Measurements from ENCODE around the gene METTL21A. TPM values are rescaled to one million over a fixed set of nuclear protein-coding genes. Genes with fewer than 3 reads are reported as not detected.

The METTL21A gene
- total and polyA plus RNA-seq, 2 donors (not counting 1 experiment from before 2014, with no cell fraction given) = 9.4 to 11.4 TPM

DNA sequence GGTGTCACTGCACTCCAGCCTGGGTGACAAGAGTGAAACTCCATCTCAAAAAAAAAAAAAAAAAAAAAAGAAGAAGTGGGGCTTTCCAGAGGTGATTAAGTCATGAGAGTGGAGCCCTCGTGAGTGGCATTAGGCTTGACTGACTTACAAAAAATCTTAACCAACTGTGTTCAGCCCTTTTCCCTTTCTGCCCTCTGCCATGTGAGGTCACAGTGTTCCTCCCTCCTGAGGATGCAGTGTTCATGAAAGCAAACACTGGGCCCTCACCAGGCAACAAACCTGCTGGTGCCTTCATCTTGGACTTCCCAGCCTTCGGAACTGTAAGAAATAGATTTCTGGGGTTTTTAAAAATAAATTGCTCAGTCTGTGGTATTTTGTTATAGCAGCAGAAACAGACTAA, 37.0 kb upstream of the METTL21A start:
- no peaks in the 10 kb centered on the region for H3K9me3 ChIP-seq (ENCODE audit: control insufficient read depth, insufficient read depth, low read depth, low read length)
- H2AFZ ChIP-seq (ENCODE audit: low read length) = no peak overlapping the region
- H3K4me2 ChIP-seq (ENCODE audit: extremely low read depth, insufficient read depth, low read length) = no peak overlapping the region
- no peak overlapping the region for H3K9ac ChIP-seq (ENCODE audit: insufficient read depth, low read length)
- TF ChIP-seq CTCF (conservative IDR thresholded peaks at IDR 0.05 in 1 of 2, IDR thresholded peaks at IDR 0.05 in 1 of 2; ENCODE audit: low read depth in 1 of 2, low read length in 2 of 2) (no peak), EZH2 (IDR thresholded peaks at IDR 0.05; ENCODE audit: low read length, missing control alignments) (no peak)
- H3K36me3 ChIP-seq (ENCODE audit: control insufficient read depth, insufficient read depth, low read length) = no peaks in the 10 kb centered on the region
- DNase-seq (ENCODE audit: low read depth in 2 of 2) = no peak
- H3K27ac ChIP-seq (ENCODE audit: insufficient read depth, low read length) = no peak overlapping the region
- H3K4me1 ChIP-seq (ENCODE audit: control insufficient read depth, extremely low read depth, insufficient read depth, low read length) = no peaks in the 10 kb centered on the region
- no peaks in the 10 kb centered on the region for H4K20me1 ChIP-seq (ENCODE audit: control insufficient read depth, extremely low read depth, insufficient read depth, low read length)
- no peaks in the 10 kb centered on the region for H3K27me3 ChIP-seq (ENCODE audit: control insufficient read depth, insufficient read depth, low read length)
- no peak overlapping the region for H3K4me3 ChIP-seq (replicated peaks in 1 of 4; ENCODE audit: control extremely low read depth in 1 of 4, insufficient read depth in 1 of 4, low read depth in 3 of 4, low read length in 4 of 4)
- H3K79me2 ChIP-seq (ENCODE audit: control insufficient read depth, insufficient read depth, low read length) = no peaks in the 10 kb centered on the region

GRCh38 chr2:207660994-207661393, 35.8 kb upstream of the METTL21A start:
- no peaks in the 10 kb centered on the region for H3K79me2 ChIP-seq (ENCODE audit: control insufficient read depth, insufficient read depth, low read length)
- no peaks in the 10 kb centered on the region for H3K4me1 ChIP-seq (ENCODE audit: control insufficient read depth, extremely low read depth, insufficient read depth, low read length)
- H3K27ac ChIP-seq (ENCODE audit: insufficient read depth, low read length) = no peak overlapping the region
- no peak overlapping the region for H2AFZ ChIP-seq (ENCODE audit: low read length)
- no peak overlapping the region for H3K4me2 ChIP-seq (ENCODE audit: extremely low read depth, insufficient read depth, low read length)
- no peaks in the 10 kb centered on the region for H3K9me3 ChIP-seq (ENCODE audit: control insufficient read depth, insufficient read depth, low read depth, low read length)
- H3K36me3 ChIP-seq (ENCODE audit: control insufficient read depth, insufficient read depth, low read length) = no peaks in the 10 kb centered on the region
- DNase-seq (ENCODE audit: low read depth in 2 of 2) = no peak
- H3K9ac ChIP-seq (ENCODE audit: insufficient read depth, low read length) = no peak overlapping the region
- H4K20me1 ChIP-seq (ENCODE audit: control insufficient read depth, extremely low read depth, insufficient read depth, low read length) = no peaks in the 10 kb centered on the region
- no peak for TF ChIP-seq CTCF (conservative IDR thresholded peaks at IDR 0.05 in 1 of 2, IDR thresholded peaks at IDR 0.05 in 1 of 2; ENCODE audit: low read depth in 1 of 2, low read length in 2 of 2)
- TF ChIP-seq EZH2 (IDR thresholded peaks at IDR 0.05; ENCODE audit: low read length, missing control alignments) = no peak
- H3K27me3 ChIP-seq (ENCODE audit: control insufficient read depth, insufficient read depth, low read length) = no peaks in the 10 kb centered on the region
- H3K4me3 ChIP-seq (replicated peaks in 1 of 4; ENCODE audit: control extremely low read depth in 1 of 4, insufficient read depth in 1 of 4, low read depth in 3 of 4, low read length in 4 of 4) = no peak overlapping the region

- no peaks in the 10 kb centered on the region for H3K36me3 ChIP-seq (ENCODE audit: control insufficient read depth, insufficient read depth, low read length)
- DNase-seq (ENCODE audit: low read depth in 2 of 2) = no peak
Measured at GRCh38 chr2:207658156-207658555, 33.0 kb upstream of the METTL21A start.

More at GRCh38 chr2:207658156-207658555, 33.0 kb upstream of the METTL21A start:
- Histone ChIP-seq H3K27ac (ENCODE audit: insufficient read depth, low read length) (no peak overlapping the region), H3K4me2 (ENCODE audit: extremely low read depth, insufficient read depth, low read length) (no peak overlapping the region), H3K79me2 (ENCODE audit: control insufficient read depth, insufficient read depth, low read length) (no peaks in the 10 kb centered on the region), H3K27me3 (ENCODE audit: control insufficient read depth, insufficient read depth, low read length) (no peaks in the 10 kb centered on the region), H3K9ac (ENCODE audit: insufficient read depth, low read length) (no peak overlapping the region), H2AFZ (ENCODE audit: low read length) (no peak overlapping the region), H3K9me3 (ENCODE audit: control insufficient read depth, insufficient read depth, low read depth, low read length) (no peaks in the 10 kb centered on the region), H3K4me3 (replicated peaks in 1 of 4; ENCODE audit: control extremely low read depth in 1 of 4, insufficient read depth in 1 of 4, low read depth in 3 of 4, low read length in 4 of 4) (no peak overlapping the region), H4K20me1 (ENCODE audit: control insufficient read depth, extremely low read depth, insufficient read depth, low read length) (no peaks in the 10 kb centered on the region), H3K4me1 (ENCODE audit: control insufficient read depth, extremely low read depth, insufficient read depth, low read length) (no peaks in the 10 kb centered on the region)
- TF ChIP-seq EZH2 (IDR thresholded peaks at IDR 0.05; ENCODE audit: low read length, missing control alignments) (no peak), CTCF (conservative IDR thresholded peaks at IDR 0.05 in 1 of 2, IDR thresholded peaks at IDR 0.05 in 1 of 2; ENCODE audit: low read depth in 1 of 2, low read length in 2 of 2) (no peak)

Measured in fibroblast of lung (primary cell).